Hepatocyte (in vitro differentiated cells): ENCODE measurements around the gene MEIOSIN.

Experiments used
- CTCF ChIP-seq: fragments of 200-600 bp; sonication (generic); IDR thresholded peaks from 2 replicates; pipeline ENCODE4 v1.5.1; 2016; ENCODE audit warnings: antibody characterized with exemption, mild to moderate bottlenecking; ENCODE audit not compliant: poor library complexity
- EZH2phosphoT487 ChIP-seq: fragments of 200-600 bp; sonication (generic); IDR thresholded peaks from one replicate; pipeline ENCODE4 v1.6.1; 2018; ENCODE audit warnings: antibody characterized with exemption, mild to moderate bottlenecking, low read depth, moderate library complexity; ENCODE audit not compliant: unreplicated experiment, severe bottlenecking

GRCh38 chr19:45717131-45717982 lies 15.9 kb upstream of the MEIOSIN start:
- TF ChIP-seq CTCF (peak; percentile 24), EZH2phosphoT487 (no peak)
